Thoracic aorta (tissue), 2 donors: ENCODE data around the gene FRAT2. TPM values are rescaled to one million over a fixed set of nuclear protein-coding genes. Genes with fewer than 3 reads are reported as not detected.

Experiments
- ATAC-seq: fragments of 150-250 bp; one replicate; pipeline ENCODE4 v1.8.0; 2017; ENCODE audit warnings: low read depth; ENCODE audit not compliant: insufficient number of reproducible peaks, low FRiP score
- DNase-seq: peaks from one replicate; pipeline ENCODE4 v3.0.0-alpha.2; 2020; ENCODE audit warnings: low spot score
- H3K27ac ChIP-seq, 2 donors: fragments of 200-600 bp; sonication (generic); 1 replicate in 1 of 2; 2 replicates in 1 of 2; pipeline ENCODE4 v1.5.1; 2016; ENCODE audit warnings: mild to moderate bottlenecking in 2 of 2, moderate library complexity in 2 of 2
- H3K27me3 ChIP-seq: fragments of 200-600 bp; sonication (generic); replicated peaks from 2 replicates; pipeline ENCODE4 v1.6.0; 2016; ENCODE audit warnings: mild to moderate bottlenecking; ENCODE audit not compliant: insufficient read depth
- H3K36me3 ChIP-seq: fragments of 200-600 bp; sonication (generic); one replicate; pipeline ENCODE4 v1.5.1; 2016
- H3K4me1 ChIP-seq, 2 donors: fragments of 200-600 bp; sonication (generic); 1 replicate in 1 of 2; 2 replicates in 1 of 2; pipeline versions ENCODE4 v1.5.1 to v1.6.0; 2016; ENCODE audit warnings: low read depth in 2 of 2, mild to moderate bottlenecking in 1 of 2; ENCODE audit not compliant: control insufficient read depth in 1 of 2
- H3K4me3 ChIP-seq: fragments of 200-600 bp; sonication (generic); 2 replicates; pipeline ENCODE4 v1.5.1; 2016; ENCODE audit warnings: mild to moderate bottlenecking
- H3K9me3 ChIP-seq: fragments of 200-600 bp; sonication (generic); 2 replicates; pipeline ENCODE4 v1.5.1; 2016
- CTCF ChIP-seq: fragments of 200-600 bp; sonication (generic); IDR thresholded peaks from one replicate; pipeline ENCODE4 v1.5.1; 2019; ENCODE audit warnings: antibody characterized with exemption
- total RNA-seq, 2 donors: library from RNA; depleted of rRNA; stranded (reverse); fragments of >200 nt; gene quantifications; one replicate each; pipeline versions ENCODE4 v1.1.0 to v1.2.3, GENCODE V29; 2016

FRAT2 gene
- total RNA-seq, 2 donors from 2014 or later, result 8.3 to 15.0 TPM

DNA sequence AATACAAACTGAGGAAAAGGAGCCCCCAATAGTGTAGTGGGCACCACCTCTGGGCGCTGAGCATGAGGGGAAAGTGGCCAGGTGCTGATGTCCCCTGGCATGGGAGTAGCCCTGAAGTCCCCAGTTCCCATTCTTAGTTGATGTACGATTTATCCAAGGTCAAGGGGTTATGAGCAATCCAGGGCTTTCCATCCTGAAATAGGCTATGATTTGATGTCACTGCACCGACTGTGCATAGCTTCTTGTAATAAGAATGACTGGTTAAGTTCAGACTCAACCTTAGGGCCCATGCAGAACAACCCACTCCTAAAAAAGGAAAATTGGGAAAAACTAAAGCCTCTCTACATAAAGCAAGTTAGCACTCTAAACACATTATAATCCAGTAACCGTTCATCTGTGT lies 11.0 kb downstream of the FRAT2 start:
- Histone ChIP-seq H3K4me3 (no peak overlapping the region), H3K36me3 (no peaks in the 10 kb centered on the region), H3K27ac (no peak overlapping the region), H3K4me1 (peaks cover 10 to 18% of the 10 kb centered on the region in 2 donors), H3K9me3 (no peaks in the 10 kb centered on the region), H3K27me3 (no peaks in the 10 kb centered on the region)
- ATAC-seq (no peak), DNase-seq (no peak)
- TF ChIP-seq CTCF, result no peak

- no peak overlapping the region for H3K27ac ChIP-seq
- DNase-seq, result no peak
- no peaks in the 10 kb centered on the region for H3K27me3 ChIP-seq
- TF ChIP-seq CTCF, result no peak
- peaks cover 10 to 18% of the 10 kb centered on the region in 2 donors for H3K4me1 ChIP-seq
- no peak for ATAC-seq
- no peaks in the 10 kb centered on the region for H3K36me3 ChIP-seq
- peak overlapping the region; percentile 95 for H3K4me3 ChIP-seq
- no peaks in the 10 kb centered on the region for H3K9me3 ChIP-seq
These were observed 12.7 kb downstream of the FRAT2 start for GRCh38 chr10:97321804-97322190.

DNA sequence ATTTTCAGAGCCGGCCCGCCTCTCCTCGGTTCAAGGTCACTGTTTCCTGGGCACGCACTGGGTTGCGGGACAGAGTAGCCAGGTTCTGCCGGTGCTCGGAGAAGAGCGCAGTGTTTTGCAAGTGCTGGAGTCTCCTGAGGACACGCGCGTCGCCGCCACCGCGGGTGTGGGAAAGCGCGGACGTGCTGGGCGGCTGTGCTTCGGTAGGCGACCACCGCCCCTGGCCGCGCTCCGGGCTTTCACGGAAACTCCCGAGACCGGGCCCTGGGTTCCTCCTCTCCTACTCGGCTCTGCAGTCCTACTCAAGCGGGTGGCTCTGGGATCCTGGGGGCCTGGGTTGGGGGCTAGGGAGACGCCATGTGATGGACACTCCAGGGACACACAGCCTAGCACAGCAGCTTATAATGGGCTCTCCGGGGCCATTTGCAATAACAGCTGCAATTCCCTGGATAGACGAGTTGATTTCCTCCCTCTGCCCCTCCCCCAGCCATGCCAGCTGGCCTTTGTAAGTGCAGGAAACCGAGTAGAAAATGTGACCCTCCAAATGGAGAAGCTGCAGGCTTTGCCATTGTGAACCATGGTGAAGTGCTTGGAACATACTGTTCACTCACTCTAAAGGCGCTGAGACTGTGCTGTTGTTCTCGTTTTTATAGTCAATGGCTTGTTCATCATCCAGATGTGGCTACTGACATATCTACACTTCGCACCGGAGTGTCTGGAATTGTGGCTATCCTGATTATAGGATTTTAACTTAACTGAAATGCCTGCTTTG lies 13.3 kb downstream of the FRAT2 start:
- Histone ChIP-seq H3K27ac (peak overlapping the region in 1 of 2 donors; percentile 90), H3K4me1 (peaks cover 10 to 18% of the 10 kb centered on the region in 2 donors), H3K27me3 (no peaks in the 10 kb centered on the region), H3K36me3 (no peaks in the 10 kb centered on the region), H3K4me3 (peak overlapping the region; percentile 95), H3K9me3 (no peaks in the 10 kb centered on the region)
- no peak for ATAC-seq
- no peak for TF ChIP-seq CTCF
- no peak for DNase-seq

GRCh38 chr10:97320480-97321031 lies 14.0 kb downstream of the FRAT2 start:
- H3K4me3 ChIP-seq, result peak overlapping the region; percentile 95
- peaks cover 10 to 18% of the 10 kb centered on the region in 2 donors for H3K4me1 ChIP-seq
- no peaks in the 10 kb centered on the region for H3K36me3 ChIP-seq
- no peaks in the 10 kb centered on the region for H3K27me3 ChIP-seq
- TF ChIP-seq CTCF, result no peak
- no peaks in the 10 kb centered on the region for H3K9me3 ChIP-seq
- no peak for ATAC-seq
- DNase-seq, result no peak
- H3K27ac ChIP-seq, result peak overlapping the region in 1 of 2 donors; percentile 90

DNA sequence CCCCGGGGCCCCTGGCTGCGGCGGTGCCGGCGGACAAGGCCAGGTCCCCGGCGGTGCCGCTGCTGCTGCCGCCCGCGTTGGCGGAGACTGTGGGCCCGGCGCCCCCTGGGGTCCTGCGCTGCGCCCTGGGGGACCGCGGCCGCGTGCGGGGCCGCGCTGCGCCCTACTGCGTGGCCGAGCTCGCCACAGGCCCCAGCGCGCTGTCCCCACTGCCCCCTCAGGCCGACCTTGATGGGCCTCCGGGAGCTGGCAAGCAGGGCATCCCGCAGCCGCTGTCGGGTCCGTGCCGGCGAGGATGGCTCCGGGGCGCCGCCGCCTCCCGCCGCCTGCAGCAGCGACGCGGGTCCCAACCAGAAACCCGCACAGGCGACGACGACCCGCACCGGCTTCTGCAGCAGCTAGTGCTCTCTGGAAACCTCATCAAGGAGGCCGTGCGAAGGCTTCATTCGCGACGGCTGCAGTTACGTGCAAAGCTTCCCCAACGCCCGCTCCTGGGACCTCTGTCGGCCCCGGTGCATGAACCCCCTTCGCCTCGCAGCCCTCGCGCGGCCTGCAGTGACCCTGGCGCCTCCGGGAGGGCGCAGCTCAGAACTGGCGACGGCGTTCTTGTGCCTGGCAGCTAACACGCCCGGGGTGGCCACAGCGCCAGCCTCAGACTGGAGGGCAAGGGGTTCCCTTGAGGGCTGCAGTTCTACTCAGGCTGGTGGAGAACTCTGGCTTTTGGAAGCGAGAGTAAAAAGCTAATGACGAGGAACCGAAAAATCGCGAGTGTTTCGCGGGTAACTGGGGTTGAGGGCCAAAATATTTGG lies 14.7 kb downstream of the FRAT2 start:
- no peak for DNase-seq
- Histone ChIP-seq H3K4me3 (peak overlapping the region; percentile 95), H3K27ac (peak overlapping the region; percentile 90 to 91), H3K36me3 (no peaks in the 10 kb centered on the region), H3K27me3 (no peaks in the 10 kb centered on the region), H3K4me1 (peaks cover 10 to 18% of the 10 kb centered on the region in 2 donors), H3K9me3 (no peaks in the 10 kb centered on the region)
- ATAC-seq, result no peak
- peak; percentile 24 for TF ChIP-seq CTCF
